NCI-H226 (cell line): ENCODE data around the gene PIGO.

ENCODE experiments used
- DNase-seq: peaks from one replicate; pipeline ENCODE4 v3.0.0-alpha.2; 2015

PIGO gene

GRCh38 chr9:35070823-35071813 is 25.3 kb downstream of the PIGO start:
- no peak for DNase-seq

GRCh38 chr9:35069020-35069419 is 27.4 kb downstream of the PIGO start:
- DNase-seq: no peak

GRCh38 chr9:35067056-35067455 is 29.3 kb downstream of the PIGO start:
- DNase-seq: no peak

GRCh38 chr9:35060548-35061207 is 35.7 kb downstream of the PIGO start:
- DNase-seq: no peak

- no peak for DNase-seq
Observed at GRCh38 chr9:35059438-35059837, 37.0 kb downstream of the PIGO start.

DNA sequence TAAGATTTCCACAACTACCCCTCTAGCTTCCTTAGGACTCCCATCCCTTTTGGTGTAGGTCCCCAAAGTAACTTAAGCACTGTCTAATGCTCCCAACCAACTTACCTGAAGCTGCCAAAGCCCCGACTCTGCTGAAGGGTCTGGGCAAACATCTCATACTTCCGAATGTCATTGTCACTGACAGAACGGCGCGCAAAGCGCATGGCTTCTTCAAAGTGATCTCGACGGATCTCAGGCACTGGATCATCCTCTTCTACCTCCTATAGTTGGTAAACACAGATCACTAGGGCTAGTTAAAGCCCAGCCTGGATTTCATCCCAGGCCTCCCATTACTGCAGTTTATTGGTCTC is 39.1 kb downstream of the PIGO start:
- DNase-seq: no peak

DNA sequence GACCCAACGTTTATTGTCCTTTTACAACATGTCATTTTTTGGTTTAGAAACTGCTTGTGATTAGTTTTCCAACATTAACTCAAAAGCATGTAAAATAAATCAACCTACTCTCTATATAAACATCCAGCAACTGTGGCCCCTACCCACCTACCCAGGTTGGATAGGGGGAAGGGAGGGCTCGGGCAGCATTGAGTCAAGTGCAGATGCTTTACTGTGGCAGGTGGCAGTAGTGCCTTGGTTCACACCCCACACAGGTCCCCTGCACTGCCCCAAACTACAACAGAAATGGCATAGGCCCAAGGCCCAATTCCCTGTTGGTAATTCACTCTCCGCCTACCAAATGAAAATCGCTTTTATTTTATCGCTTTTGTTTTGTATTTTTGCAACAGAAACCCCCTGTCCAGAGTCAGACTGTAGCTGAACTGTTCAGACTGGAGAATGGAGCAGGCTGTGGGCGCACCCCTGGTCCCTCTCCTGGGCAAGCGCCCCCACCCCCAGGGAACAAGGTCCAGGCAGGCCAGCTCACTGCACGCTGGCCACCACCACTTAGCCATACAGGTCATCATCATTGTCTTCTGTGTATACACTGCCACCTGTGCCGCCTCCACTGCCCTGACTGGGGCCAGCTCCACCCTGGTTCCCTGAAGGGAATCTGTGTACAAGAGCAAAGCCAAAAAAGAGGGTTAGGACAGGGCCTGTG is 39.7 kb downstream of the PIGO start:
- no peak for DNase-seq

- no peak for DNase-seq
Observed at GRCh38 chr9:35054871-35055644, 41.3 kb downstream of the PIGO start.

DNA sequence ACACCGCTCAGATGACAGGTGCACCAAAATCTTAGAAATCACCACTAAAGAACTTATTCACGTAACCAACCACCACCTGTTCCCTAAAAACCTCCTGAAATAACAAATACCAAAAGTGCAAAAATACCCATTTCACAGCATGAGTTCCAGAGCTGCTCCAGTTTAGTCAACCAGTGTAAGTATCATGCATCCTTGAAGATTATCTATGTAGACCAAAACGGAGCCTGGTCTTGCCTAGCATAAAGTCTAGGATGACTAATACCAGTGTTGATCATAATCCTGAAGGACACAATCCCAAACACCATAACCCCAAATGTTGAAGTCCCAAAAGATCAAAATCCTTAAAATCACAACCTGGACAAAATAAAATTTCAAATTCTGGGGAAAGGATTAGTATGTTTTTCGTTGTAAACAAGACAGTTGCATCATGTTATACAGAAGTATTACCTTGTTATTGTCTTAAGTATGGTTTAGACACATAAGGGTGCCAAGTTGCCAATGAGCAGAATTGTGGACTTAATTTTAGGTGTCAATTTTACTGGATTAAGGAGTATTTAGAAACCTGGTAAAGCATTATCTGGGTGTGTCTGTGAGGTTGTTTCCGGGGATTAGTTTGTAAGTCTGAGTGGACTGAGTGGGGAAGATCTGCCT is 42.1 kb downstream of the PIGO start:
- no peak for DNase-seq

- DNase-seq: no peak
Observed at GRCh38 chr9:35051069-35051967, 45.1 kb downstream of the PIGO start.

- DNase-seq: peak; percentile 16
Observed at GRCh38 chr9:35048511-35048910, 47.9 kb downstream of the PIGO start.

- no peak for DNase-seq
Observed at GRCh38 chr9:35044071-35044470, 52.3 kb downstream of the PIGO start.

GRCh38 chr9:35042891-35043545 is 53.4 kb downstream of the PIGO start:
- DNase-seq: no peak

DNA sequence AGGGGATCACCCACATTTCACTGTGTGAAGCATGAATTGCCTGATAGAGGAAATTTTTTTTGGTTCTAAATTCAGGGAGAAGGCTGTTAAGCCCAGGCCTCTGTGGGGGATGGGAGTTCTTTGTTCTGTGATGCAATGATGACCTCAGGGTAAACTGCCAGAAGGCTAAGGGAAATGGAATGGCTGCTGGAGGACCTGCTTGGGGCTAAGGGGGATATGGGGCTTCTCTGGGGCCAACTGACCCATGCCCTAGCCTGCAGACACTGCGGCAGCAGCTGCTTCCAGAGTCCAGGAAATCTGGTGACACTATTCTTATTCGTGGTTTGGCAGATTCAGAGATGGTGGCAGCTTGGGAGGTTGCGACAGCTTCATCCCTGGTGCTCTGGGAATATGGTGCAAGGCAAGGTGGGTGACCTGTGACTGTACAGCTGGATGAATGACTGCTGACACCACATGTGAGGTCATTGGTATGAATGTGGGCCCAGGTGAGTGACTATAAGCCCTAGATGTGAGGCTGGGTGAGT is 54.2 kb downstream of the PIGO start:
- peak; percentile 53 for DNase-seq
